GM12873 (cell line): ENCODE data around the gene JPT1.

Source experiments
- TF ChIP-seq, protein P1 (sequence below): IDR thresholded peaks from 2 replicates; pipeline ENCODE4 v1.5.1; 2012; ENCODE audit warnings: low read depth, mild to moderate bottlenecking, moderate library complexity, low read length, control low read depth; ENCODE audit not compliant: insufficient read depth; ENCODE audit errors: missing control alignments

The JPT1 gene, protein sequence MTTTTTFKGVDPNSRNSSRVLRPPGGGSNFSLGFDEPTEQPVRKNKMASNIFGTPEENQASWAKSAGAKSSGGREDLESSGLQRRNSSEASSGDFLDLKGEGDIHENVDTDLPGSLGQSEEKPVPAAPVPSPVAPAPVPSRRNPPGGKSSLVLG

DNA sequence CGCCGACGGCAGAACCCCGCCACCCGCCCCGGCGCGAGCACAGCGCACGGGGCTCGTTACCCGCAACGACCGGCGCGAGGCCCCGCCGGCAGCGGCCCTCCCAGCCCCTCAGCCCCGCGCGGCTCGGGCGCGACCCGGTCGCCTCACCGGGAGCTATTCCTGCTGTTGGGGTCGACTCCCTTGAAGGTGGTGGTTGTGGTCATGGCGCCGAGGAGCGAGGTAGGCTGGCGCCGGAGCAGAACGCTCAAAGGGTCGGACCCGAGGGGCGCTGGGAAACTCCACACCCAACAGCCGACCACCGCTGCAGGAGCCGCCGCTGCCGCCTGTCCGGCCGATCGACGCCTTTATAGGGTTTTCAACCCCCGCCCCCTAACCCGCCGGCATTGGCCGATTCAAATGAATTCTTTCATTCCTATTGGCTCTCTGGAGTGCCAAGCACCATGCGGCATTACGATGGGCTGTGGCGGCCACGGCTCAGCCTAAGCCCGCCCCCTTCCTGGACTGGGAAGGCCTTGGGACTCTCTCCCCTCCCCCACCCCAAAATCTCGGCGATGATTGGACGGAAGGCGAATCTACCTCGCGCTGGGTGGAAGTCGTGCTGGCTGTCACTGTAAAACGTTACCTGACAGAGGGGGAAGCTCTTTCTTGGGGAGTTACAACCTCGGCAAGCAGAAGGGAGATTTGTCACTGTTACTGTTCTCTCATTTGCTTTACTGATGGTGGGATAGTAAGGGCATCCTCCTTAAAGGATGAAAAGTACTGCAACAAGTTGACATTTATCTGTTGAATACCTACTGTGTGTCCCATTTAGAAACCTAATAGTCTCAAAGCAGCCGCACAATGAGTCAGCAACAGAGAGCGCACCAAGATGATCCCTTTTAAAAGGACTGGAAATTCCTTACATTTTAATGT is at the start of gene JPT1:
TSS of gene JPT1 (minus strand) at position 318 of the 912 bp plus-strand sequence. CDS start at position 203, 115 bp downstream.
- TF ChIP-seq, protein P1, sequence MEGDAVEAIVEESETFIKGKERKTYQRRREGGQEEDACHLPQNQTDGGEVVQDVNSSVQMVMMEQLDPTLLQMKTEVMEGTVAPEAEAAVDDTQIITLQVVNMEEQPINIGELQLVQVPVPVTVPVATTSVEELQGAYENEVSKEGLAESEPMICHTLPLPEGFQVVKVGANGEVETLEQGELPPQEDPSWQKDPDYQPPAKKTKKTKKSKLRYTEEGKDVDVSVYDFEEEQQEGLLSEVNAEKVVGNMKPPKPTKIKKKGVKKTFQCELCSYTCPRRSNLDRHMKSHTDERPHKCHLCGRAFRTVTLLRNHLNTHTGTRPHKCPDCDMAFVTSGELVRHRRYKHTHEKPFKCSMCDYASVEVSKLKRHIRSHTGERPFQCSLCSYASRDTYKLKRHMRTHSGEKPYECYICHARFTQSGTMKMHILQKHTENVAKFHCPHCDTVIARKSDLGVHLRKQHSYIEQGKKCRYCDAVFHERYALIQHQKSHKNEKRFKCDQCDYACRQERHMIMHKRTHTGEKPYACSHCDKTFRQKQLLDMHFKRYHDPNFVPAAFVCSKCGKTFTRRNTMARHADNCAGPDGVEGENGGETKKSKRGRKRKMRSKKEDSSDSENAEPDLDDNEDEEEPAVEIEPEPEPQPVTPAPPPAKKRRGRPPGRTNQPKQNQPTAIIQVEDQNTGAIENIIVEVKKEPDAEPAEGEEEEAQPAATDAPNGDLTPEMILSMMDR = no peak

DNA sequence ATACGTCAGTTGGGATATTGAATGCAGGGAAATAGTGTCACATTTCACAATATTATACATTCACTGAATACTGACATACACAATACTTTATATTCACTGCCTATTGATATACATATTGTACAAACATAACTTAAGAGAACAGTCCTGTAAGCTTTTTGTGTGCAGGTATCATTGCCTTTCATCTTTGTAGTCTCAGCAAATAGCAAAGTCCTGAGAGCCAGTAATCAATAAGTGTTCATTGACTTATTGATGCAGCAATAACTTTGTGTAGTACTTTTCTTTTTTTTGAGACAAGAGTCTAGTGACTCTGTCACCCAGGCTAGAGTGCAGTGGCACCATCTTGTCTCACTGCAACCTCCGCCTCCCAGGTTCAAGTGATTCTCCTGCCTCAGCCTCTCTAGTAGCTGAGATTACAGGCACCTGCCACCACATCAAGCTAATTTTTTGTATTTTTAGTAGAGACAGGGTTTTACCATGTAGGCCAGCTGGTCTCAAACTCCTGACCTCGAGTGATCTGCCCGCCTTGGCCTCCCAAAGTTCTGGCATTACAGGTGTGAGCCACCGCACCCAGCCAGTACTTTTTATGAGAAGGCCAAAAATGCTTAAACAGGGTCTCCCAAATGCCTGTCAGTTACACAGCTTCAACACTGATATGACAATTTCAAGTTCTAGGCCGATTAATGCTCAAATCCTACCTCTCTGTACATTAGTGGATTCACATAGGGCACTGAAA is 45.7 kb upstream of the JPT1 start:
- TF ChIP-seq, protein P1 = no peak

DNA sequence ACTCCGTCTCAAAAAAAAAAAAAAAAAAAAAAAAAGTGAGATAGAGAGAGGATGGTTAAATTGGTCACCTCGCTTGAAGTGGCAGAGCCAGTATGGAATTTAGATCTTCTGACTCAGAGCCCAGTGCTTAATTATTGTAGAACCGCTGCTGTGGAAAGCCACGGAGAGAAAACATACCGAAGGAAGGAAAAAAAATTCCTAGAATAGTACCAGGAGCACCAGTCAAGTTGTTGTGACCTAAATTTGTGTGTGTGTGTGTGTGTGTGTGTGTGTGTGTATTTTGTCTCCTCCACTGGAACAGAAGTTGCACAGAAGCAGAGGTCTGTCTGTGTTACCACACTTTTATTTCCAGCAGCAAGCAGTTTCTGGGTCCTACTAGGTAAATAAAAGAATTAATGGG is 40.6 kb upstream of the JPT1 start:
- TF ChIP-seq, protein P1 = no peak

DNA sequence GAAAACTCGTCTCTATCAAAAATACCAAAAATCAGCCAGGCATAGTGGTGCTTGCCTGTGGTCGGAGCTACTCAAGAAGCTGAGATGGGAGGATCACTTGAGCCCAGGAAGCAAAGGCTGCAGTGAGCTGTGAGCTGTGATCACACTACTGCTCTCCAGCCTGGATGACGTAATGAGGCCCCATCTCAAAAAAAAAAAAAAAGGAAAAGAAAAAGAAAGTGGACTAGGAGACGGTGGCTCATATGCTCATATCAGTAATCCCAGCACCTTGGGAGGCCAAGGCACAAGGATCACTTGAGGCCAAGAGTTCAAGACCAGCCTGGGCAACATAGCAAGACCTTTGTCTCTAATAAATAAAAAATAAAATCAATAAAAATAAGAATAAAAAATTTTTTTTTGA is 37.3 kb upstream of the JPT1 start:
- TF ChIP-seq, protein P1 = no peak

DNA sequence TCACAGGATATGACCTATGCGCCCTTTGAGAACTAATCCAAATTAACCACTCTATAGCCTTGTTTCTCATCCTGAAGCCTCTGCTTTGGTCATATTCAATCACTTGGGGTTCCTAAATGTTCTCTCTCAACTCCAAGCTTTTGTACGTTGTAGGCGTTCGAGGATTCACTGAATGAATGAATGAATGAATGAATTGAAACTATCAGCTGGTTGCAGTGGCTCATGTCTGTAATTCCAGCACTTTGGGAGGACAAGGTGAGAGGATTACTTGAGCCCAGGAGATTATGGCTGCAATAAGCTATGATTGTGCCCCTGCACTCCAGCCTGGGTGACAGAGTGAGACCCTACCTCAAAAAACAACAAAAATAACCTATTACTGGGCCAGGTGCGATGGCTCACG is 34.3 kb upstream of the JPT1 start:
- TF ChIP-seq, protein P1 = no peak

DNA sequence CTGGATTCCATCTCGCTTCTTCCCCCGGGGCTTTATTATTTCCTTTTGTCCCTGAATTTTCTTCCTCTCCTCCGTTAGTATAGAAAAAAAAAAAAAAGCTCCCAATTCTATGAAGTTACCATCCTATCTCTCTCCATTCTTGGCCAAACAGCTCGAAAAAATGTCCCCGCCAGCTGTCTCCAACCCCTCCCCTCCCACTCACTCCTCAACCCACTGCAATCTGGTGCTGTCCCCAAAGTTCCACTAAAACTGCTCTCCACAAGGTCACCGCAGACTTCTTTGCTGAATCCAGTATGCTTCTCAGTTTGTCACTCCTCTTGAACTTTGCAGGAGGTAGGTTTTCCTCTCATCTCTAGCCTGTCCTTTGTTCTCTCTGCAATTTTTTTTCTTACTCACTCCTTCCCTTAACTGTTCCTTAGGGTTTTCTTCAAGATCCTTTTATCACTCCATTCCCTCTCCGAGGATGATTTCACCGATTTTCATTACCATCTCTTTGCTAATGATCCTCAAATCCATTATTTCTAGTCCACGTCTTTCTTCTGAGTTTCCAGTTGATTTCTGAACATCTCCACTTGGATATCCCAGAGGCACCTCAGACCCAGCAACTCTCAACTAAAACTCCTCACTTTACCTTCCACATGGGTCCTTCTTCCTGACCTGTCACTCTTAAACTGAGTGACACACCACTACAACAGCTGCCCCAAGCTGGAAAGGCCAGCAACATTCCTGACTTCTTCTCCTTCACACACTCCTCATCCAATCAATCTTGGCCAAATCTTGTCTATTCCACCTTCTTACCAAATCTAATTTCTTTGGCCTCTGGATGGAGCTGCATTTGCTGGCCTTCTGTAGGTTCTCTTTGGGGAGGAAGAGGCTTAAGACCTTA is 29.9 kb upstream of the JPT1 start:
- TF ChIP-seq, protein P1 = no peak
